K562 (cell line): ENCODE results near the gene RBMS1. TPM values are rescaled to one million over a fixed set of nuclear protein-coding genes. Genes with fewer than 3 reads are reported as not detected.
A peak's percentile ranks its signal among the peaks of the same experiment; 100 is the strongest.

Experiments used
- ATAC-seq: fragments of 200-7000 bp; cut with Tn5 transposase; 3 replicates; pipeline ENCODE4 v1.9.1; 2020; ENCODE audit warnings: moderate library complexity
- BruUV-seq: library from RNA; stranded (reverse); fragments of 400-500 nt; replicated peaks from 2 replicates; lab custom pipeline; 2021; lab: Mats Ljungman, UMichigan
- CTCF ChIA-PET: fragments of 300-600 bp; formaldehyde crosslinking; extraction: SDS; loops from one replicate; lab custom pipeline; 2021; ENCODE audit warnings: low intra/inter-chr PET ratio; lab: Yijun Ruan, JAX
- POLR2A ChIA-PET: fragments of 300-600, 350-650 bp; sonication (Branson Sonifier 250); formaldehyde crosslinking; extraction: SDS; loops from one replicate; lab custom pipeline; 2021; ENCODE audit warnings: antibody characterized with exemption, inconsistent platforms; lab: Yijun Ruan, JAX
- DNase-seq, 4 experiments: peaks; one replicate each; pipeline versions ENCODE4 v3.0.0 to v3.0.0-alpha.2; 2011 to 2018; ENCODE audit warnings: low spot score in 3 of 4, mixed read lengths in 3 of 4; ENCODE audit errors: extremely low read depth in 1 of 4
- FAIRE-seq: peaks from 2 replicates; lab custom pipeline; 2011; peaks lifted over from hg19 to GRCh38; lab: Jason Lieb, UNC
- H2AFZ ChIP-seq: 2 replicates; pipeline ENCODE4 v1.6.0; 2011; ENCODE audit warnings: low read depth, low read length, control low read depth, inconsistent platforms
- H3K27ac ChIP-seq: fragments of 200-600 bp; 3 replicates; pipeline ENCODE4 v1.8.0; 2011; ENCODE audit warnings: low read depth, mild to moderate bottlenecking, control low read depth, inconsistent platforms, low read length, moderate library complexity, mixed read lengths; ENCODE audit errors: extremely low read depth
- H3K27me3 ChIP-seq, 2 experiments: fragments of 300-600 bp in 1 of 2; 2 replicates in 1 of 2; 3 replicates in 1 of 2; pipeline versions ENCODE4 v1.6.0 to v1.8.0; 2011; ENCODE audit warnings: inconsistent platforms in 2 of 2, low read length in 2 of 2, mild to moderate bottlenecking in 1 of 2, mixed read lengths in 1 of 2, moderate library complexity in 1 of 2; ENCODE audit not compliant: control insufficient read depth in 2 of 2, insufficient read depth in 2 of 2
- H3K36me3 ChIP-seq: fragments of 300-600 bp; 3 replicates; pipeline ENCODE4 v1.8.0; 2011; ENCODE audit warnings: mild to moderate bottlenecking, low read length, inconsistent platforms; ENCODE audit not compliant: control insufficient read depth, insufficient read depth
- H3K4me1 ChIP-seq, 2 experiments: fragments of 200-600 bp in 1 of 2; replicated peaks in 1 of 2; 2 replicates in 1 of 2; 3 replicates in 1 of 2; pipeline versions ENCODE4 v1.5.1 to v1.8.0; 2011; ENCODE audit warnings: inconsistent platforms in 2 of 2, low read length in 2 of 2, mild to moderate bottlenecking in 1 of 2, mixed read lengths in 1 of 2, moderate library complexity in 1 of 2; ENCODE audit not compliant: control insufficient read depth in 2 of 2, insufficient read depth in 2 of 2
- H3K4me2 ChIP-seq: 2 replicates; pipeline ENCODE4 v1.6.1; 2011; ENCODE audit warnings: low read length, control low read depth, inconsistent platforms, mixed read lengths; ENCODE audit not compliant: insufficient read depth
- H3K4me3 ChIP-seq: fragments of 200-600 bp; sonication (generic), shearing (Covaris generic); 2 replicates; pipeline ENCODE4 v1.5.1; 2016; ENCODE audit warnings: control low read depth, inconsistent platforms
- H3K79me2 ChIP-seq: fragments of 200-600 bp; 3 replicates; pipeline ENCODE4 v1.8.0; 2011; ENCODE audit warnings: low read length, inconsistent platforms; ENCODE audit not compliant: control insufficient read depth, insufficient read depth
- H3K9ac ChIP-seq, 2 experiments: 2 replicates each; pipeline versions ENCODE4 v1.6.0 to v1.6.1; 2011; ENCODE audit warnings: low read depth in 2 of 2, low read length in 2 of 2, control low read depth in 1 of 2, inconsistent platforms in 1 of 2, mild to moderate bottlenecking in 1 of 2, mixed read lengths in 1 of 2; ENCODE audit not compliant: insufficient read depth in 1 of 2
- H3K9me1 ChIP-seq: one replicate; pipeline ENCODE4 v1.6.0; 2011; ENCODE audit warnings: inconsistent platforms, mild to moderate bottlenecking, low read length, moderate library complexity; ENCODE audit not compliant: control insufficient read depth, insufficient read depth
- H3K9me3 ChIP-seq: replicated peaks from 2 replicates; pipeline ENCODE4 v1.5.1; 2011; ENCODE audit warnings: low read depth, low read length, inconsistent platforms; ENCODE audit not compliant: control insufficient read depth, insufficient read depth
- H4K20me1 ChIP-seq: replicated peaks from 2 replicates; pipeline ENCODE4 v1.6.1; 2011; ENCODE audit warnings: low read length, inconsistent platforms, mixed read lengths; ENCODE audit not compliant: control insufficient read depth, insufficient read depth
- CEBPB ChIP-seq: fragments of 450-650 bp; IDR thresholded peaks from 2 replicates; pipeline ENCODE4 v1.6.1; 2016; ENCODE audit warnings: missing genetic modification characterization, missing compliant biosample characterization
- CEBPG ChIP-seq, 3 experiments: fragments of 200-800 bp in 1 of 3; sonication (Bioruptor generic) in 1 of 3; sonication (generic) in 1 of 3; formaldehyde crosslinking in 1 of 3; IDR thresholded peaks in 2 of 3; conservative IDR thresholded peaks in 1 of 3; 2 replicates each; pipeline versions ENCODE4 v1.6.1 to v1.8.0; 2016 to 2022; ENCODE audit warnings: missing compliant biosample characterization in 2 of 3, missing genetic modification characterization in 2 of 3, mild to moderate bottlenecking in 1 of 3, missing genetic modification reagents in 1 of 3
- EWSR1 ChIP-seq: fragments of 450-650 bp; IDR thresholded peaks from 2 replicates; pipeline ENCODE4 v1.6.1; 2018; ENCODE audit warnings: borderline replicate concordance, mild to moderate bottlenecking, low read depth, moderate library complexity; ENCODE audit not compliant: partially characterized antibody
- MLLT1 ChIP-seq, 2 experiments: fragments of 450-650 bp; IDR thresholded peaks; 2 replicates each; pipeline ENCODE4 v1.6.1; 2016
- RB1 ChIP-seq: fragments of 450-650 bp; IDR thresholded peaks from 2 replicates; pipeline ENCODE4 v1.6.1; 2017; ENCODE audit warnings: low read depth, mild to moderate bottlenecking
- TAF7 ChIP-seq: fragments of 450-650 bp; IDR thresholded peaks from 2 replicates; pipeline ENCODE4 v1.6.1; 2016; ENCODE audit warnings: missing genetic modification characterization, missing compliant biosample characterization
- TCF7L2 ChIP-seq: fragments of 150-350 bp; IDR thresholded peaks from 2 replicates; pipeline ENCODE4 v1.6.1; 2016; ENCODE audit warnings: low read depth, mild to moderate bottlenecking, low read length, moderate library complexity
- ZNF197 ChIP-seq: fragments of 200-800 bp; sonication (Bioruptor generic); IDR thresholded peaks from 2 replicates; pipeline ENCODE4 v1.6.1; 2016; ENCODE audit warnings: low read depth, missing genetic modification characterization, missing compliant biosample characterization
- WGBS: fragments of 100-300 bp; shearing (Covaris generic); methylation state at CpG from one replicate; pipeline ENCODE4 v1.1.6; 2016; ENCODE audit warnings: low coverage, mixed read lengths; ENCODE audit not compliant: insufficient coverage; ENCODE audit errors: missing lambda C conversion rate; 5-methylcytosine and 5-hydroxymethylcytosine counted together
- in situ Hi-C: fragments of 300-500 bp; cut with MboI; formaldehyde crosslinking; loops from 4 replicates; pipeline ENCODE4 v1.15.0; 2018; ENCODE audit warnings: inconsistent platforms, mixed read lengths
- intact Hi-C: fragments of 100-400 bp; cut with micrococcal nuclease; formaldehyde crosslinking; loops from 2 replicates; pipeline ENCODE4 v1.14.2; 2022
- polyA plus RNA-seq, 8 experiments: library from polyadenylated mRNA; depleted of rRNA in 4 of 8; stranded (reverse) in 5 of 8; unstranded in 3 of 8; fragments of >200 nt; fragmentation: Nextera tagmentation in 2 of 8; fragmentation: Illumina TruSeq in 1 of 8; extraction: Ambion mirVana in 2 of 8; extraction: Trizol in 1 of 8; gene quantifications; 2 replicates each; pipeline versions ENCODE4 v1.2.1 to v1.2.3, GENCODE V29; 2011 to 2014; ENCODE audit warnings: inconsistent platforms in 1 of 8, missing spikeins in 1 of 8
- total RNA-seq, 7 experiments: library from RNA; depleted of rRNA in 6 of 7; stranded (reverse); fragments of >200 nt in 6 of 7; fragmentation: Illumina TruSeq in 2 of 7; extraction: Trizol in 2 of 7; gene quantifications; 2 replicates each; pipeline versions ENCODE4 v1.2.1 to v1.2.3, GENCODE V29; 2011 to 2021; ENCODE audit warnings: low replicate concordance in 1 of 7
- TF ChIP-seq, protein P1 (sequence below), 2 experiments: IDR thresholded peaks; 2 replicates each; pipeline ENCODE4 v1.6.1; 2012; ENCODE audit warnings: improper control_type of control experiment in 2 of 2, low read depth in 2 of 2, low read length in 2 of 2, borderline replicate concordance in 1 of 2
- TF ChIP-seq, protein P2 (sequence below): fragments of 250-450 bp; sonication (Bioruptor Pico); IDR thresholded peaks from 2 replicates; pipeline ENCODE4 v1.4.0; 2020
- TF ChIP-seq, protein P3 (sequence below), 2 experiments: fragments of 450-650 bp in 1 of 2; sonication (generic) in 1 of 2; formaldehyde crosslinking in 1 of 2; IDR thresholded peaks in 1 of 2; conservative IDR thresholded peaks in 1 of 2; 2 replicates each; pipeline versions ENCODE4 v1.6.1 to v1.8.1; 2016 to 2023; ENCODE audit warnings: mild to moderate bottlenecking in 2 of 2, moderate library complexity in 2 of 2, inconsistent platforms in 1 of 2, missing genetic modification reagents in 1 of 2

RBMS1 gene
- total and polyA plus RNA-seq, 9 of the 15 experiments (the other 6 are each of a cell fraction or from before 2014, with no cell fraction given): 0.04 to 0.31 (median 0.09) TPM; not detected in 6

DNA sequence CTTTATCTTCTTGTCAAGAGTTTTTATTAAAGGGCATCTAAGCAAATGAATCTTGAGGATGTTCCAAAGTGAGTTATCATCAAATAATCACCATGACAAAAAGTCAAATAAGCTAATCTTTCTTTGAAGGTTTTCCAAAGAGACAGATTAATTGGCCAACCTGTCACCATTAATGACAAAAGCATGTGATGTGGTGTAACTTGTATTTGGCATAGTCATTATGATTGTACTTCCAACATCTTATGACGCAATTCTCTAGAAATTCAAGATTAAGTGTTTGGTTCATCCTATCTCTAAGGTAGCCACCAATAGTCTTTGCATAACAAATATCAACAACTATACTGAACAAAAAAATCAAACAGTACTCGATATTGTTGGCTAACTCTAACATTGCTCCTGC is 28.6 kb downstream of the RBMS1 start:
- H3K36me3 ChIP-seq: no peaks in the 10 kb centered on the region

DNA sequence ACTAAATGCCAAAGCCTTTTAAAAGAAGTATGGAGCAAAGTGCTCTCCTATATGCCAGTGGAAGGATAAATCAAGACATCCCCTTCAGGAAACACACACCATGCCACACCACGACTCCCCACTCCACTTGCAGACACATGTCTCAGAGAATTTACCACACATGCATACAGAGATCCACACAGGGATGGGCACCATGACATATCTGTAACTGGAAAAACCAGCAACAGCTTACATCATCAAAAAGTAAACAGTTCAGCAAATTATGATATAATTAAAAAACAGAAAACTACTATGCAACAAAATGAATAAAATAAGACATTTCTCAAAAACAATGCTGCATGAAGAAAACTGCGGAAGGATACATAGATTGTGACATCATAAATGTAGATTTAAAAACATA is 29.6 kb downstream of the RBMS1 start:
- H4K20me1 ChIP-seq: no peaks in the 10 kb centered on the region
- no peaks in the 10 kb centered on the region for H3K36me3 ChIP-seq
- H3K9me3 ChIP-seq: no peaks in the 10 kb centered on the region
- intact Hi-C loops (no loop called here), in situ Hi-C loops (no loop called here)
- 0% methylated on average over 2 of the region's 2 CpGs for WGBS
- no peaks in the 10 kb centered on the region for H3K79me2 ChIP-seq
- no peak for FAIRE-seq
- H3K9me1 ChIP-seq: no peaks in the 10 kb centered on the region
- no TSS peak for BruUV-seq
- H3K9ac ChIP-seq: no peak overlapping the region
- no peak overlapping the region for H3K4me3 ChIP-seq
- ChIA-PET POLR2A (no interaction called here), CTCF (no interaction called here)
- no peak overlapping the region for H2AFZ ChIP-seq
- H3K27me3 ChIP-seq: no peaks in the 10 kb centered on the region
- no peak for ATAC-seq
- no peak for DNase-seq
- H3K27ac ChIP-seq: no peak overlapping the region
- no peak overlapping the region for H3K4me2 ChIP-seq
- H3K4me1 ChIP-seq: no peaks in the 10 kb centered on the region
- TF ChIP-seq ZNF197 (CRISPR knock-in tag): no peak
- TF ChIP-seq MLLT1 (IDR thresholded peaks at IDR 0.05): no peak
- no peak for TF ChIP-seq RB1
- TF ChIP-seq, protein P1, sequence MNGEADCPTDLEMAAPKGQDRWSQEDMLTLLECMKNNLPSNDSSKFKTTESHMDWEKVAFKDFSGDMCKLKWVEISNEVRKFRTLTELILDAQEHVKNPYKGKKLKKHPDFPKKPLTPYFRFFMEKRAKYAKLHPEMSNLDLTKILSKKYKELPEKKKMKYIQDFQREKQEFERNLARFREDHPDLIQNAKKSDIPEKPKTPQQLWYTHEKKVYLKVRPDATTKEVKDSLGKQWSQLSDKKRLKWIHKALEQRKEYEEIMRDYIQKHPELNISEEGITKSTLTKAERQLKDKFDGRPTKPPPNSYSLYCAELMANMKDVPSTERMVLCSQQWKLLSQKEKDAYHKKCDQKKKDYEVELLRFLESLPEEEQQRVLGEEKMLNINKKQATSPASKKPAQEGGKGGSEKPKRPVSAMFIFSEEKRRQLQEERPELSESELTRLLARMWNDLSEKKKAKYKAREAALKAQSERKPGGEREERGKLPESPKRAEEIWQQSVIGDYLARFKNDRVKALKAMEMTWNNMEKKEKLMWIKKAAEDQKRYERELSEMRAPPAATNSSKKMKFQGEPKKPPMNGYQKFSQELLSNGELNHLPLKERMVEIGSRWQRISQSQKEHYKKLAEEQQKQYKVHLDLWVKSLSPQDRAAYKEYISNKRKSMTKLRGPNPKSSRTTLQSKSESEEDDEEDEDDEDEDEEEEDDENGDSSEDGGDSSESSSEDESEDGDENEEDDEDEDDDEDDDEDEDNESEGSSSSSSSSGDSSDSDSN (IDR thresholded peaks at IDR 0.05; ENCODE audit: borderline replicate concordance in 1 of 2, low read depth in 2 of 2, low read length in 2 of 2): no peak
- TF ChIP-seq, protein P2, sequence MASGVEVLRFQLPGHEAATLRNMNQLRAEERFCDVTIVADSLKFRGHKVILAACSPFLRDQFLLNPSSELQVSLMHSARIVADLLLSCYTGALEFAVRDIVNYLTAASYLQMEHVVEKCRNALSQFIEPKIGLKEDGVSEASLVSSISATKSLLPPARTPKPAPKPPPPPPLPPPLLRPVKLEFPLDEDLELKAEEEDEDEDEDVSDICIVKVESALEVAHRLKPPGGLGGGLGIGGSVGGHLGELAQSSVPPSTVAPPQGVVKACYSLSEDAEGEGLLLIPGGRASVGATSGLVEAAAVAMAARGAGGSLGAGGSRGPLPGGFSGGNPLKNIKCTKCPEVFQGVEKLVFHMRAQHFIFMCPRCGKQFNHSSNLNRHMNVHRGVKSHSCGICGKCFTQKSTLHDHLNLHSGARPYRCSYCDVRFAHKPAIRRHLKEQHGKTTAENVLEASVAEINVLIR: no peak
- no peak for TF ChIP-seq EWSR1
- no peak for TF ChIP-seq TAF7 (tag)

More for the DNA sequence above, 28.6 kb downstream of the RBMS1 start:
- Histone ChIP-seq H2AFZ (no peak overlapping the region), H3K27ac (no peak overlapping the region), H3K79me2 (no peaks in the 10 kb centered on the region), H3K9me3 (no peaks in the 10 kb centered on the region), H3K27me3 (no peaks in the 10 kb centered on the region), H3K4me3 (no peak overlapping the region), H3K9ac (no peak overlapping the region), H3K4me2 (no peak overlapping the region), H3K9me1 (no peaks in the 10 kb centered on the region), H4K20me1 (no peaks in the 10 kb centered on the region), H3K4me1 (no peaks in the 10 kb centered on the region)
- in situ Hi-C loops: no loop called here
- ATAC-seq (no peak), FAIRE-seq (no peak), DNase-seq (no peak)
- intact Hi-C loops: no loop called here
- 0% methylated on average over 2 of the region's 2 CpGs for WGBS
- BruUV-seq: no TSS peak
- ChIA-PET POLR2A (no interaction called here), CTCF (no interaction called here)
- TF ChIP-seq CEBPB (tag): 0 out of 2 replicates have a peak, but pooled peaks have one; percentile 15
- TF ChIP-seq, protein P3, sequence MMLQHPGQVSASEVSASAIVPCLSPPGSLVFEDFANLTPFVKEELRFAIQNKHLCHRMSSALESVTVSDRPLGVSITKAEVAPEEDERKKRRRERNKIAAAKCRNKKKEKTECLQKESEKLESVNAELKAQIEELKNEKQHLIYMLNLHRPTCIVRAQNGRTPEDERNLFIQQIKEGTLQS (IDR thresholded peaks at IDR 0.05): peak; percentile 46
- TF ChIP-seq, protein P3 (CRISPR knock-in tag; conservative IDR thresholded peaks at IDR 0.05): no peak
- TF ChIP-seq TCF7L2: no peak
- no peak for TF ChIP-seq CEBPG (CRISPR knock-in tag; IDR thresholded peaks at IDR 0.05)
- peak in 1 of 2 experiments; percentile 46; a peak in 1 of 4 replicates for TF ChIP-seq CEBPG (tag; conservative IDR thresholded peaks at IDR 0.05 in 1 of 2, IDR thresholded peaks at IDR 0.05 in 1 of 2)
